GM18870 (cell line): ENCODE results near the gene PLA2G2F.

Experiments used
- ATAC-seq: cut with Tn5 transposase; IDR thresholded peaks from one replicate; pipeline ENCODE4 v1.9.1; 2021; ENCODE audit warnings: moderate library complexity; ENCODE audit not compliant: unreplicated experiment

The PLA2G2F gene

DNA sequence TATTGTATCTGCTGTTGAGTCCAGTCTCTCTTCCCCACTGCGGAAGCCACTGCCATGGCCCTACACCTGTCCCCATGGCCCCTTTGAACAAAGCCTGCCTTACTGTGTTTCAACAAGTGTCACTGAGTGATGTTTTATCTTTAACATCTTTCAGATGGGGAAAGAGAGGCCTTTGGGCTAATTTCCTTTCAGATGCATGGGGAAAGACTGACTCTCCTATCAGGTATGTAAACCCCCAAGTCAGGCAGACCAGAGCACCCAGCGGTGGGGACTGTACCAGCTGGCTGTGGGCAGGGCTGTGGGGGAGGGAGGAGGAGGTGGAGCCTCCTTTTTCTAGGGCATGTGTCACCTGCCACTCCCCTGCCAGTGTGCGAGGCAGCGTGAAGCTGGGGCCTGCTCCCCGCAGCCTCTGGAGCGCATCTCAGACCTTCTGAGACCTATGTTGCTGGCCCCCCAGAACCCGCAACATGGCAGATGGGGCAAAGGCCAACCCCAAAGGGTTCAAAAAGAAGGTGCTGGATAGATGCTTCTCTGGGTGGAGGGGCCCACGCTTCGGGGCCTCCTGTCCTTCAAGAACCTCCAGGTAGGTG lies at the start of gene PLA2G2F:
Gene PLA2G2F, plus strand, starts transcription at position 363 of the 590 bp plus-strand sequence. Its CDS starts 105 bp downstream, at position 468.
- ATAC-seq: no peak

GRCh38 chr1:20089328-20090077 lies 49.6 kb upstream of the PLA2G2F start:
- ATAC-seq: no peak

GRCh38 chr1:20090119-20090518 lies 49.0 kb upstream of the PLA2G2F start:
- ATAC-seq: no peak

GRCh38 chr1:20090641-20091040 lies 48.5 kb upstream of the PLA2G2F start:
- no peak for ATAC-seq

DNA sequence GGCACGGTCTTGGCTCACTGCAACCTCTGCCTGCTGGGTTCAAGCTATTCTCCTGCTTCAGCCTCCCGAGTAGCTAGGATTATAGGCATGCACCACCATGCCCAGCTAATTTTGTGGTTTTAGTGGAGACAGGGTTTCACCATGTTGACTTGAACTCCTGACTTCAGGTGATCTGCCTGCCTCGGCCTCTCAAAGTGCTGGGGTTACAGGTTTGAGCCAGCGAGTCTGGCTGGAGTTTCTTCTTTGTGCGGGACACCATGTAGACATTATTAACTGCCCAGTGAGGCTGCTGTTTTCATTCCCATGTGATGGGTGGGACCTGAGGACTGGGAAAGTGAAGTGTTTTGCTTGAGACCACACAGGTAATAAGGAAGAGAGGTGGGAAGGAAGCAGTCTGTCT lies 45.8 kb upstream of the PLA2G2F start:
- ATAC-seq: no peak

- no peak for ATAC-seq
Measured at GRCh38 chr1:20093940-20094391, 45.2 kb upstream of the PLA2G2F start.

DNA sequence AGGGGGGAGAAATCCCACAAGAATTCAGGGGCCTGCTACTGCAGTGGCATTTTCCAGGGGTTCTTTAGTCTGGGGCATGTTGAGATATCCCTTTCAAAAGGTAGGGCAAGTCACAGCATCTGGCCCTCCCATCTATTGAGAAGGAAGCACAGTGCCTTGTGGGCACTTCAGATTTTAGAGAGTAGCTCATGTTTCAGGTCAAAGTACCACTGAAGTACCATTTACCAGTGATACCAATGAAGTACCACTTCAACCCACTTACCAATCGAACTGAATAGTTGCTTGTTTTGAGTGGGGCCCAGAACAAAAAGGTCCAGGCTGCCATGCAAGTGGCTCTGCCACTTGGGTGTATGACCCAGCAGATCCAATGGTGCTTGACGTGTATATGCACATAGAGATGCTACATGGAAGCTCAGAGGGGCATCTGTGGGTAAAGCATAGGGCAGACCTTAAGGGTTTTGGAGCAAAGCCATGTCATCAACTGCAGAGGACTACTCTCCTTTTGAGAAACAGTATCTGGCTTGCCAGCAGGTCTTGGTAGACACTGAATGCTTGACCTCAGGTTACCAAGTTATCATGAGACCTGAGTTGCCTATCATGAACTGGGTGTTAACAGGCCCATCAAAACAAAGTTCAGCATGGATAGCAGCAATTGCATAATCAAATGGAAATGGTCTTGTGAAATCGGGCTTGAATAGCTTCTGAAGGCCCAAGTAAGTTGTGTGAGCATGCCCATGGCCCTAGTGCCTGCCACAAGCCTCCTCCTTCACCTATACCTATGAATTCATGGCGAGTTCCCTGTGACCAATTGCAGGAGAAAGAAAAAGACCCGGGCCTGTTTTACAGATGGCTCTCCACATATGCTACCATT lies 43.3 kb upstream of the PLA2G2F start:
- no peak for ATAC-seq

DNA sequence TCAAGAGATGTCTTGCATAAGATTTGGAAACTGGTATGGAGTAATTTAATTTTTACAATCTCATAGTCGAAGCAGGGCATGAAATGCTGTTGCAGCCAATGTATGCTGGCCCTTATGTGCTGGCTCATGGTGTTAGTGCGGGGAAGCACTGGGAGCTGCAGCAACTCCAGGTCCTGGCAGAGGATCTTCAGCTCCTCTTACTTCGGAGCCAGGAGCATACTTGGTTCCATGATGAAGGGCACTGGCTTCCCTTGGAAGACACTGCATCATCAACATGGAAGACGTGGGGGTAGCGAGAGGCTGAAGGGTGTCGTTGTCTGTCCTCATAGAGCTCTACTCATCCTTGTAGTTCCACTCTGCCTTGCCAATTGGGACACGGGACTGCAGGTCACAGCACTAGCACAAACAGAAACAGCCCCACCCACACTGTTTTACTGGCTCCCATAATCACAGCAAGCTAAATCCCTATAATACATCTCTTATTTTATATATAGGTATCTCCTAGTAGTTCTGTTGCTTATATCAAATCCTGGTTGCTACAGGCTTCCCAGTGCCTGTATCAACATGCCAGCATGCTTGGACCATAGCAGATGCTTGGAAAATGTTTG lies 42.2 kb upstream of the PLA2G2F start:
- no peak for ATAC-seq

DNA sequence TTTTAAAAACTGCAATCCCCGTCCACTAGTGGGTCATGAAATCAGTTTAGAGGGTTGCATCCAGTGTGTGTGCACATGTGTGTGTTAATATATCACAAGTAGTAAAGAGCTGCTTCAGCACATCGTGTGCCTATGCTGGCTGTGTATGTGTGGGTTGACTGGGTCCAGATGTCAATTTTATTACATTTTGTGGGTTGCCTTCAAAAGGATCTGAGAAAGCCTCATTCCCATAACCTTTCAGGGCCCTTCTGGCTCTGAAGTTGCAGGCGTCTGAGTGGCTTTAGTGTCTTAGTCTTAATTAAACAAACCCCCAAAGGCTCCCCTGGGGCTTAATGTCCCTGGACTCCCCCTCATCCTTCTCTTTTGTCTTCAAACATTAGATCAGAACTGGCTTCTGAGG lies 39.6 kb upstream of the PLA2G2F start:
- ATAC-seq: no peak

DNA sequence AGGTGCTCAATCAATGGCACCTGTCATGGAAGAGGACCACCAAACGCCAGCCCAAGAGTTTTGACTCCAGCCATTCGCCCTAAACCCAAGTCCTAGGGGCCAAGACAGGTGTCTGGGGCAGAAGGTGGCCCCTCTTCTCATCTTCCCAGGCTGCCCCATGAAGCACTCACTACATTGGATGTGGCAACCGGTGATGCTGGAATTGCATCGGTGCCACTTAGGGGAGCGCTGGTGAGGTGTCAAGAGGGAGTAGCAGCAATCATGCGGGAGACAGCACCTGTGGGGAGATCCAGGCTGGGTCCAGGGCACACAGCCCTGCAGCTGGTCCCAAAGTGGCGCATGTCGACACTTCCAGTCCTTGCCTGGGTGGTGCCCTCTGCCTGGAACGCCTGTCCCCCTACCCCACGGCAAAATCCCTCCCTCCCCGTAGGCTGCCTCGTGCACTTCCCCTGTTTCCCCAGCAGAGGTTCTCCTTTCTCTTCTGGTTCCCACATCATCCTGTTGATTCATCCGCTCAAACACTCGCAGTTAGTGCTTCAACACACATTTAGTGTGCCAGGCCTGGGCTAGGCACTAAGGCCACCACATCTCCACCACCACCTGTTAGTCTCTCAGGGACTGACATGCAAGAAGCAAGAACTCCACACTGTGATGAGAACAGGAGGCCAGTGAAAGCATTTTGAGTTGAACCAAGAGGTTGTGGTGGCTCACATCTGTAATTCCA lies 38.3 kb upstream of the PLA2G2F start:
- no peak for ATAC-seq

- no peak for ATAC-seq
Measured at GRCh38 chr1:20102875-20103274, 36.2 kb upstream of the PLA2G2F start.

- no peak for ATAC-seq
Measured at GRCh38 chr1:20105856-20106255, 33.3 kb upstream of the PLA2G2F start.

- ATAC-seq: no peak
Measured at GRCh38 chr1:20107351-20107750, 31.8 kb upstream of the PLA2G2F start.

- no peak for ATAC-seq
Measured at GRCh38 chr1:20107796-20108195, 31.3 kb upstream of the PLA2G2F start.

- ATAC-seq: no peak
Measured at GRCh38 chr1:20108366-20109123, 30.6 kb upstream of the PLA2G2F start.

DNA sequence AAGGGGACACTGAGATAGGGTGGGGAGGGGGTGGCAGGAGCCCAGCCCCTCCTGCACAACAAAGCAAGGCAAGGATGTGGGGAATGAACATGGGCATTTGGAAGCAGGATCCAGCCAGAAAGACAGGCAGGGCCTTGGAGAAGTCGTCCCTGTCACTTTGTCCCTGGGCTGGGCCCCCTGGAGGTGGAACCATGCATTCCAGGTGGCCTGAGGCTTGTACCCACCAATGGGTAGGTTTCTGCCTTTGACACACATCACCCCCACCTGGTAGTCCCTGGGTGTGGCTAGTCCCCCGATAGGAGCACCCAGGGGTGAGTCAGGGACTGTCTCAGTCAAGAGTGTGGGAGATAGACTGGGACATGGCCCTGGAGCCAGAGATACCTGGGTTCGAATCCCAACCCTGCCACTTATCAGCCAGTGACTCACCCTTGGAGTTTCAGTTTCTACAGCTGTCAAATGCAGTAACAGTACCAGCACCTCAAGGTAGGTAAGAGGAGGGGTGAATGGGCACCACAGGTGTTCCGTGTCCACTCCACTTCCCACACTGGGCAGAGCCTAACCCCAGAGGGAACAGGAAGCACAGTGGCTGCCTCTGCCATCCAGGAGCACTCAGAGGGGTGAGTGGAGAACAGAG lies 29.8 kb upstream of the PLA2G2F start:
- no peak for ATAC-seq

DNA sequence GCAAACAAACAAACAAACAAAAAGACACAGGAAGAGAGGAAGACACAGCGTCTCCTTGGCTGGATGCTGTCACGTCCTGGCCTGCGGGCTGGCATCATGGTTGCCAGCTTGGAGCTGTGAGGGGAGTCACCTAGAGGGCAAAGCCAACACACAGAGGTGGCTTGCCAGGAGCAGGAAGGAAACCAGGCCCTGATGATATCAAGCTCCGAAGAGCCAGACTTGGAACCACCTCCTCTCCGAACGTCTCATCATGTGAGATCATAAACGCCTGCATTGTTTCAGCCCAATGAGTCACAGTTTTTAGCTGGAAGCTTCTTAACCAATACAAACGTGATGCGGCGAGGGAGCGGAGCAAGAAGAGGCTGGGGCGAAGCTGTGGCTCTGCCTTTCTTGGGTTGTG lies 28.4 kb upstream of the PLA2G2F start:
- ATAC-seq: no peak

- ATAC-seq: no peak
Measured at GRCh38 chr1:20111452-20111851, 27.7 kb upstream of the PLA2G2F start.

DNA sequence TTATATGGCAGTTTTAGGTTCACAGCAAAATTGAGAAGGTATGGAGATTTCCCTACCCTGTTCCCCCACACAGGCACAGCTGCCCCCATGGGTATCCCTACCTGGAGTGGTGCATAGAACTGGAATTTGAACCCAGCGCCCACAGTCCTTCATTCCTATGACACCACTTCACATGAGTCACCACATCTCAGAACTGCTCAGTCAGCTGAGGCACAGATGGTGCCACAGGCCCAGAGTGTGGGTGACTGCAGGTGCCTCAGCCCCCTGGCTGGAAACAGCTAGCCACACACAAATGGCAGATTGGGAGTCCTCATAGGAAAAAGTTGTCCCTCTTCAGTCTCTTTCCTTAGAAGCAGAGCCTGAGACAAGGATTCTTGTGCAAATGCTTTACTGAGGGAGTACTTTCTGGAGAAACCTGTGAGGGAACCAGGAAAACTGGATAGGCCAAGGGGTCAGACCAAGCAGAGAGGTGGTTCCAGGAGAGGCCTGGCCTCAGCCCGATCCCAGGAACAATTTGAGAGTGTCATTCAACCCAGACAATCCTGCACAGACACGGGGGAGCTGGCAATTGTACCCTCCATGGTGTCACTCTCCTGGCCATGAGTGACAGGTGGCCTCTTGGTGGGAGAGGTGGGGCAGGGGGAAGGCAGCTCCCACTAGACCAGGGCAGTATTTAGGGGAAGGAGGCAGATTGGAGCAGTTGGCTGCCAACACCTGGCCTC lies 26.7 kb upstream of the PLA2G2F start:
- ATAC-seq: no peak
